T-helper 1 cell treated with Interleukin-12 subunit alpha and Interleukin-12 subunit beta and Interleukin-4 antibody, amounts not matched to agents 30 μg/mL and 1 μg/mL, for 36 hours (primary cell): Measurements from ENCODE around the gene ATP2B2.

Source experiments
- H3K27ac Mint-ChIP-seq: one replicate; pipeline ENCODE4 v1.8.0; 2021; ENCODE audit warnings: mild to moderate bottlenecking, mixed read lengths
- H3K27me3 Mint-ChIP-seq: one replicate; pipeline ENCODE4 v1.8.0; 2021; ENCODE audit warnings: low read depth, mixed read lengths
- H3K36me3 Mint-ChIP-seq: one replicate; pipeline ENCODE4 v1.8.0; 2021; ENCODE audit warnings: low read depth, mixed read lengths
- H3K4me1 Mint-ChIP-seq: one replicate; pipeline ENCODE4 v1.8.0; 2021; ENCODE audit warnings: low read depth, mixed read lengths
- H3K4me3 Mint-ChIP-seq: one replicate; pipeline ENCODE4 v1.8.0; 2021; ENCODE audit warnings: mild to moderate bottlenecking, moderate library complexity, mixed read lengths
- H3K9me3 Mint-ChIP-seq: one replicate; pipeline ENCODE4 v1.8.0; 2021; ENCODE audit warnings: mixed read lengths

ATP2B2 gene

GRCh38 chr3:10351013-10351735, 154.2 kb downstream of the ATP2B2 start:
- Mint-ChIP-seq H3K27me3 (no peaks in the 10 kb centered on the region), H3K4me3 (no peak overlapping the region), H3K27ac (no peak overlapping the region), H3K4me1 (no peaks in the 10 kb centered on the region), H3K36me3 (no peaks in the 10 kb centered on the region), H3K9me3 (no peaks in the 10 kb centered on the region)

DNA sequence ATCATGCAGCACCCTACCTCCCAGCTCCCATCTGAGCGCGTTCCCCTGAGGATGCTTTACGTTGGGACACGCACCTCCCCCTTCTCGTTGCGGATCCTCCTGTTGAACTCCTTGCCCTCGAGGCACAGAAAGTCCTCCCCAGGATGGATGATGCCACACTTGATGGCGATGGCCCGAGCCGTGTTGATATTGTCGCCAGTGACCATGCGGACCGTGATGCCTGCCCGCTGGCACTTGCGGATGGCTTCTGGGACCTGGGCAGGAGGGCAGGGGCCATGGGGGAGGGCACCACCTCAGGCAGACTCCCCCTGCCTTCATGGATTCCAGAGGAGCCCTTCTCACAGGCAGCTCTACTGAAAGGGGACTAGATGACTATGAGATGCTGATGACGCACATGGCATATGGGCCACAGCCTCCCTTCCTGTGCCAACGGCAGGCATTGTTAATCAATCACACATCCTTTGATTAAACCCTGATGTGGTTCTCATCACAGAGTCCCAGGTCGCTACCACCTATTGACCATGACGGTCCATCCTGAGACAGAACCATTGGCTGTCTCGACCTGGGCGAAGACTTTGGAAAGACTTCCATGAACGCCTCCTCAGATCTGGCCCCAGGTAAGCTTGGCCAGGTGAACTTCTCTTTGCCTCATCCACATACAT, 154.9 kb downstream of the ATP2B2 start:
- Mint-ChIP-seq H3K9me3 (no peaks in the 10 kb centered on the region), H3K36me3 (no peaks in the 10 kb centered on the region), H3K4me1 (no peaks in the 10 kb centered on the region), H3K4me3 (no peak overlapping the region), H3K27me3 (no peaks in the 10 kb centered on the region), H3K27ac (no peak overlapping the region)

GRCh38 chr3:10349801-10350200, 155.6 kb downstream of the ATP2B2 start:
- H3K4me1 Mint-ChIP-seq, result no peaks in the 10 kb centered on the region
- no peaks in the 10 kb centered on the region for H3K27me3 Mint-ChIP-seq
- no peak overlapping the region for H3K4me3 Mint-ChIP-seq
- no peak overlapping the region for H3K27ac Mint-ChIP-seq
- H3K9me3 Mint-ChIP-seq, result no peaks in the 10 kb centered on the region
- no peaks in the 10 kb centered on the region for H3K36me3 Mint-ChIP-seq

- Mint-ChIP-seq H3K27ac (no peak overlapping the region), H3K4me1 (no peaks in the 10 kb centered on the region), H3K9me3 (no peaks in the 10 kb centered on the region), H3K4me3 (no peak overlapping the region), H3K36me3 (no peaks in the 10 kb centered on the region), H3K27me3 (no peaks in the 10 kb centered on the region)
These were observed 157.0 kb downstream of the ATP2B2 start for GRCh38 chr3:10348404-10348721.

DNA sequence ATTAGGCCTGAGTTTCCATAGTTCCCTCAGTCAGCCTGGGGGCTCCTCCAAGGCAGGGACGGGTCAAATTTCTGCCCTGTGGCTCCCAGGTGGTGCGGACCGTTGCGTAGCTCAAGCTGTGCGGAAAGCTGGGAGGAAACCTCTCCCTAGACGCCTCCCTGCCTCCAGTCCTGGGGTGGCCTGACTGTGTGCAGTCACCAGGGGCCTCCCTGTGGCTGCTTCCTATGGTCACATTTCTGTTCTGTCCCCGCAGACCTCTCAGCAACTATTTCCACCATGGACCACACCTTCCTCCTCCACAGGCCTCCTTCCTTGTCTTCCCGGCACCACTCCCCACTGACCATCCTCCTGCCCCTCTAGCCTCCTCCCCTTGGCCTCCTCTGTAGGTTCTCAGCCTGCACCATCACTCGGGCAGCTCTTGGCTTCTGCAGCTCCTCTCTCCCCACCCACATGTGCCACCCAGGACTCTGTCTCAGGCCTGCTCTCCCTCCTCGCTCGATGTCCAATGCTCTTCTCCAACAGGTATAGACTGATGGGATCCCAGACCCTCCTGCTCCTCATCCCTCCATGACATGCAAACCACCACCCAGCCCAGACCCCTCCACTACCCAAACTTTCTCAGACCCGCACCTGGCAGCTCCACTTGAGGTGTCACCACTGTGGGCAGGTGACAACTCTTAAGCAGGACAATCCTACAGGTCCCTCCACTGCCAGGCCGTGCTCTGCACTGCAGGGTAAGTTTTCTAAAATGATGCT, 157.6 kb downstream of the ATP2B2 start:
- no peaks in the 10 kb centered on the region for H3K27me3 Mint-ChIP-seq
- H3K27ac Mint-ChIP-seq, result no peak overlapping the region
- no peaks in the 10 kb centered on the region for H3K36me3 Mint-ChIP-seq
- H3K9me3 Mint-ChIP-seq, result no peaks in the 10 kb centered on the region
- H3K4me1 Mint-ChIP-seq, result no peaks in the 10 kb centered on the region
- H3K4me3 Mint-ChIP-seq, result no peak overlapping the region

- Mint-ChIP-seq H3K4me1 (no peaks in the 10 kb centered on the region), H3K9me3 (no peaks in the 10 kb centered on the region), H3K27ac (no peak overlapping the region), H3K36me3 (no peaks in the 10 kb centered on the region), H3K4me3 (no peak overlapping the region), H3K27me3 (no peaks in the 10 kb centered on the region)
These were observed 159.5 kb downstream of the ATP2B2 start for GRCh38 chr3:10345911-10346310.

GRCh38 chr3:10344944-10345575, 160.3 kb downstream of the ATP2B2 start:
- Mint-ChIP-seq H3K9me3 (no peaks in the 10 kb centered on the region), H3K27me3 (no peaks in the 10 kb centered on the region), H3K36me3 (no peaks in the 10 kb centered on the region), H3K27ac (no peak overlapping the region), H3K4me3 (no peak overlapping the region), H3K4me1 (no peaks in the 10 kb centered on the region)

GRCh38 chr3:10344147-10344943, 161.0 kb downstream of the ATP2B2 start:
- H3K4me3 Mint-ChIP-seq, result no peak overlapping the region
- no peaks in the 10 kb centered on the region for H3K9me3 Mint-ChIP-seq
- H3K36me3 Mint-ChIP-seq, result no peaks in the 10 kb centered on the region
- no peaks in the 10 kb centered on the region for H3K4me1 Mint-ChIP-seq
- no peak overlapping the region for H3K27ac Mint-ChIP-seq
- no peaks in the 10 kb centered on the region for H3K27me3 Mint-ChIP-seq

- Mint-ChIP-seq H3K4me3 (no peak overlapping the region), H3K4me1 (no peaks in the 10 kb centered on the region), H3K27me3 (no peaks in the 10 kb centered on the region), H3K9me3 (no peaks in the 10 kb centered on the region), H3K27ac (no peak overlapping the region), H3K36me3 (no peaks in the 10 kb centered on the region)
These were observed 161.9 kb downstream of the ATP2B2 start for GRCh38 chr3:10343526-10343925.

DNA sequence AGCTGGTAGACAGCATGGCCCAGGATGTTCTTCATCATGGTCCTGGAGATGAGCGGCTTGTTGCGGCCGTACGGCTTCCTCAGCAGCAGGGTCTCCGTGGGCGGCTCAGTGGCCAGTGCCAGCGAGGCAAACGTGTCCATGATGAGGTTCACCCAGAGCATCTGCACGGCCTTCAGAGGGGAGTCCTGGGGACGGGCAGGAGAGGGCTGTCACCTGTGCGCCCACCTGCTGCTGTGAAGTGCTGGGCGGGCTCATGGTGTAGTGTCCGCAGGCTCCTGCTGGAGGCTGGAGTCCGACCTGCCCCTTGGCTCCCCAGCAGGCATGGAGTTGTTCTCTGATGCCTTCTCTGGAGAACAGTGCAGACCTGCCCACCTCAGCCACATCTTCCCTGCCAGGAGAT, 162.6 kb downstream of the ATP2B2 start:
- no peaks in the 10 kb centered on the region for H3K9me3 Mint-ChIP-seq
- no peaks in the 10 kb centered on the region for H3K36me3 Mint-ChIP-seq
- H3K4me1 Mint-ChIP-seq, result peaks cover 3% of the 10 kb centered on the region
- no peaks in the 10 kb centered on the region for H3K27me3 Mint-ChIP-seq
- H3K27ac Mint-ChIP-seq, result no peak overlapping the region
- H3K4me3 Mint-ChIP-seq, result no peak overlapping the region

- peaks cover 3% of the 10 kb centered on the region for H3K4me1 Mint-ChIP-seq
- H3K27me3 Mint-ChIP-seq, result no peaks in the 10 kb centered on the region
- no peak overlapping the region for H3K4me3 Mint-ChIP-seq
- no peaks in the 10 kb centered on the region for H3K36me3 Mint-ChIP-seq
- H3K27ac Mint-ChIP-seq, result no peak overlapping the region
- H3K9me3 Mint-ChIP-seq, result no peaks in the 10 kb centered on the region
These were observed 163.4 kb downstream of the ATP2B2 start for GRCh38 chr3:10341901-10342398.

- Mint-ChIP-seq H3K9me3 (no peaks in the 10 kb centered on the region), H3K27me3 (no peaks in the 10 kb centered on the region), H3K27ac (no peak overlapping the region), H3K4me1 (peaks cover 3% of the 10 kb centered on the region), H3K4me3 (no peak overlapping the region), H3K36me3 (no peaks in the 10 kb centered on the region)
These were observed 164.9 kb downstream of the ATP2B2 start for GRCh38 chr3:10340476-10340875.

DNA sequence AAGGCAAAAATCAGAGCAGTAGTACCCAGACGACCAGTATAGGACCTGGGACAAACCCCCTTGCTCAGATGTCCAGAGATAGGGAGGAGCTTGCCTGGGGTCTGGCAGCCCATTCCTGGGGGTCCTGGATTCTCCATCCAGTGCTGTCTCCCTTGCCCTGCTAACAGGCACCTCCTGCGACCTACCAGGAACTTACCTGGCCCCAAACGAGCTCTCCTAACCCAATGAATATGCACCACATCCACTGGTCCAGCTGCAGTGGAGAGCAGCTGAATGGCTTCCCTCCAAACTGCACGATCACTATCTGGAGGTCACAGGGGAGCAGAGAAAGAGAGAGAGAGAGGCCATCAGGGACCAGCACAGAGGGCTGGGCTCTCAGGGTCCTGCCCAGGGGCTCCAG, 165.3 kb downstream of the ATP2B2 start:
- Mint-ChIP-seq H3K27me3 (no peaks in the 10 kb centered on the region), H3K27ac (no peak overlapping the region), H3K4me3 (no peak overlapping the region), H3K9me3 (no peaks in the 10 kb centered on the region), H3K36me3 (no peaks in the 10 kb centered on the region), H3K4me1 (peaks cover 7% of the 10 kb centered on the region)

DNA sequence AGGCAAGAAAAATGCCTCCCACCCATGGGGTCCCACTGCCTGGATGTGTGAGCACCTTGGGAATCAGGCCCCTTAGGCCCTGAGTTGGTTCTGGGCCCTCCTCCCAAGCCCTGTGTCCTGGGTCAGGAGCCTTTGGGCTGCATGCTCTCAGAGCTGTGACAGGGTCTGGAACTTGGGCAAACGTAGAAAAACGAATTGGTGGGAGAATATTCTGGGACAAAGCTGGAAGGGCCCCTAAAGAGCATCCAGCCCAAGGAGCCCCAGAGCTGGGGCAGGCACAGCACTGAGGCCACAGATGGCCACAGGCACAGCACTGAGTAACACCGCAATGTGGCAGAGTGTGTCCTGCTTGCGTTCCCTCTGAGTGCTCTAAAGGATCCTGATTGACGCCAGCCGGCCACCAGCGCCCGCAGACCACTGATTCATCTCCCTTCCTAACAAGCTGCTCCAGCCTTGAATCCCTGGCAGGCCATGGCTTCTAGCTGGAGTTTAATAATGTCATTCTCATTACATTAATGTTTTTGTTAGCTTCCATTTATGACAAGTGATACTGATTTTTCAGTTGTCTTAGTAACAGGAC, 165.9 kb downstream of the ATP2B2 start:
- no peaks in the 10 kb centered on the region for H3K36me3 Mint-ChIP-seq
- H3K4me1 Mint-ChIP-seq, result peaks cover 9% of the 10 kb centered on the region
- no peak overlapping the region for H3K4me3 Mint-ChIP-seq
- no peaks in the 10 kb centered on the region for H3K9me3 Mint-ChIP-seq
- H3K27ac Mint-ChIP-seq, result no peak overlapping the region
- no peaks in the 10 kb centered on the region for H3K27me3 Mint-ChIP-seq
